ENCODE measurements around the gene SMAP1.

- TF ChIP-seq POLR2A (IDR thresholded peaks at IDR 0.05; ENCODE audit: extremely low read depth, insufficient read length) (no peak), CTCF (IDR thresholded peaks at IDR 0.05; ENCODE audit: low read depth, low read length) (no peak), MYC (IDR thresholded peaks at IDR 0.05; ENCODE audit: low read depth, low read length) (no peak)
- TF ChIP-seq, protein P1, sequence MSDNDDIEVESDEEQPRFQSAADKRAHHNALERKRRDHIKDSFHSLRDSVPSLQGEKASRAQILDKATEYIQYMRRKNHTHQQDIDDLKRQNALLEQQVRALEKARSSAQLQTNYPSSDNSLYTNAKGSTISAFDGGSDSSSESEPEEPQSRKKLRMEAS (IDR thresholded peaks at IDR 0.05; ENCODE audit: low read depth, low read length), result no peak
Measured at GRCh38 chr6:70666706-70667105, 977 bp upstream of the SMAP1 start.

All from NB4 (cell line).